Esophagus squamous epithelium (tissue), 5 donors: ENCODE data around the gene CELSR1. TPM values are rescaled to one million over a fixed set of nuclear protein-coding genes. Genes with fewer than 3 reads are reported as not detected.
A peak's percentile ranks its signal among the peaks of the same experiment; 100 is the strongest.

Experiments
- DNase-seq: peaks from one replicate; lab custom pipeline; 2025; lab: John Stamatoyannopoulos, UW
- H3K27ac ChIP-seq, 4 donors: fragments of 200-600 bp; sonication (generic); one replicate each; pipeline ENCODE4 v1.5.1; 2016 to 2019; ENCODE audit warnings: mild to moderate bottlenecking in 1 of 4
- H3K27me3 ChIP-seq, 4 donors: fragments of 200-600 bp; sonication (generic); 1 replicate in 3 of 4; 2 replicates in 1 of 4; pipeline versions ENCODE4 v1.5.1 to v1.6.0; 2017 to 2021; ENCODE audit warnings: antibody characterized with exemption in 1 of 4
- H3K36me3 ChIP-seq, 3 donors: fragments of 200-600 bp; sonication (generic); one replicate each; pipeline ENCODE4 v1.5.1; 2016 to 2019
- H3K4me1 ChIP-seq, 3 donors: fragments of 200-600 bp; sonication (generic); one replicate each; pipeline ENCODE4 v1.5.1; 2017 to 2019
- H3K4me3 ChIP-seq, 4 donors: fragments of 200-600 bp; sonication (generic); 1 replicate in 3 of 4; 2 replicates in 1 of 4; pipeline ENCODE4 v1.5.1; 2016 to 2019; ENCODE audit warnings: mild to moderate bottlenecking in 2 of 4, moderate library complexity in 1 of 4
- H3K9me3 ChIP-seq, 3 donors: fragments of 200-600 bp; sonication (generic); one replicate each; pipeline ENCODE4 v1.5.1; 2016 to 2019
- CTCF ChIP-seq, 6 experiments: fragments of 450-650 bp in 4 of 6; fragments of 200-600 bp in 2 of 6; sonication (generic) in 2 of 6; IDR thresholded peaks; one replicate each; pipeline ENCODE4 v1.5.1; 2016 to 2019; ENCODE audit warnings: antibody characterized with exemption in 6 of 6, mild to moderate bottlenecking in 4 of 6, moderate library complexity in 4 of 6
- POLR2A ChIP-seq, 4 donors: fragments of 450-650 bp; IDR thresholded peaks; one replicate each; pipeline ENCODE4 v1.6.1; 2017; ENCODE audit warnings: antibody characterized with exemption in 4 of 4, mild to moderate bottlenecking in 4 of 4, moderate library complexity in 3 of 4
- WGBS, 2 donors: methylation state at CpG; one replicate each; pipeline ENCODE4 v1.1.5; 2018; 5-methylcytosine and 5-hydroxymethylcytosine counted together
- intact Hi-C: fragments of 100-400 bp; cut with DNase I; formaldehyde crosslinking; loops from one replicate; pipeline ENCODE4 v1.15.0; 2022
- total RNA-seq, 4 donors: library from RNA; depleted of rRNA; stranded (reverse); fragments of >200 nt; gene quantifications; one replicate each; pipeline ENCODE4 v1.1.0, GENCODE V29; 2016
- donor health status: DM: yes; HTN: yes; CAD: no.

CELSR1 gene
- total RNA-seq, 4 donors from 2014 or later = 38.7 to 50.6 (median 43.7) TPM

DNA sequence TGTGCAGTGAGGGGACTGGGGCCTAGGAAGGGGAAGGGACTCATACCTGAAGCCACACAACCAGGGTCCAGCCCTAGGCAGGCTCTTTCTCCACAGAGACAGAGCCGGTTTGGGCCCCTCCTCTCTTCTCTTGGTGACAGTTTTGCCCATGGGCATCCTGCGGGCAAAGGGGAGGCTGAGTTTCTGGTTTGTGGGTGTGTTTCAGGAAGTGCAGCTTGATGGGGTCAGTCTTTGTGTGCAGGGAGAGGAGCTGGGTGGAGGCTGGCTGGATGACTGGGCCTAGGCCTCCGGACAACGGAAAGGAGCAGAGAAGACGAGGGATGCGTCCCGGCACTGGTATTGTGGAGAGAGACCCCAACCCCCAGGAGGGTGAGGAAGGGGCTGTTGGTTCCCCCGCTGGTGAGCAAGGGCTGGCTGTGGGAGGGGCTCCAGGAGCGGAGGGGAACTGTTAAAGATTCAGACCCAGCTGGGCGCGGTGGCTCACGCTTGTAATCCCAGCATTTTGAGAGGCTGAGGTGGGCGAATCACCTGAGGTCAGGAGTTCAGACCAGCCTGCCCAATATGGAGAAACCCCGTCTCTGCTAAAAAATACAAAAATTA lies 23.4 kb upstream of the CELSR1 start:
- Histone ChIP-seq H3K27me3 (no peaks in the 10 kb centered on the region), H3K4me3 (no peak overlapping the region), H3K36me3 (no peaks in the 10 kb centered on the region), H3K9me3 (no peaks in the 10 kb centered on the region), H3K27ac (peak overlapping the region in 2 of 4 donors; percentile 9 to 13), H3K4me1 (peaks cover 19 to 64% (median 31%) of the 10 kb centered on the region in 3 donors)
- 81 to 94% methylated on average over 9 to 10 of the region's 14 CpGs for WGBS, 2 donors
- no peak for DNase-seq
- intact Hi-C loops = no loop called here
- TF ChIP-seq CTCF (IDR thresholded peaks at IDR 0.05) (no peak), POLR2A (IDR thresholded peaks at IDR 0.05) (no peak)

DNA sequence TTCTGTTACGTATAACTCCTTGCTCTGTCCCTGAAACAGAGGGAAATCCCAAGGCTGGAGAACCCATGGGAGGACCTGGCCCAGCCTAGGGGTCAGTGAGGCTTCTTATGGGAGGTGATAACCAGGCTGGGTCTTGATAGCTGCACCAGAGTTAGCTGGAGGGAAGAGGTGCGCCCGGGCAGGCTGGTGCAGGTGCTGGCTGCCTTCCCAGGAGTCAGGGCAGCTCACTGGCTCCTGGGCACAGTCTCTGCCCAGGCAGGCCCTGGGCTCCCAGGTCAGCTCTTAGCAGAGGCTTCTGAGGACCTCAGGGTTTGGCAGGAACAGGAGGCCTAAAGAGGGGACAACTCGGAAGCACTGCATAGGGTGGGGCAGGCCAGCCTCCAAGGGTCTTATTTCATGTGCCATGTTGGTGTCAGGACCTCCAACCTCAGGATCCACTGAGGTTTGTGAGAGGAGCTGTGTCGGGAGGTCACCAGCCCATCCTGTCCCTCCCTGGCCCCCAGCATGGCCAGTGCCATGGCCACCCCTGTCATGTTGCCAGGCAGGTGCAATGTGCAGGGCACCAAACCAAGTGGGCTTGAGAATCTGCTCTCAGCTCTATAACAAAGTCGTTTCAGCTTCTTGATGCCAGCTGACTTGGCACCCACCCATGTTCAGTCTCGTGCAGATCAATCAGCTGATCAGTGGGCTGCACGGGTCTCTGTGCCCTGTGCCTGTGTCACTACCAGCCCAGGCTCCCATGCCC lies 20.5 kb upstream of the CELSR1 start:
- no peaks in the 10 kb centered on the region for H3K27me3 ChIP-seq

DNA sequence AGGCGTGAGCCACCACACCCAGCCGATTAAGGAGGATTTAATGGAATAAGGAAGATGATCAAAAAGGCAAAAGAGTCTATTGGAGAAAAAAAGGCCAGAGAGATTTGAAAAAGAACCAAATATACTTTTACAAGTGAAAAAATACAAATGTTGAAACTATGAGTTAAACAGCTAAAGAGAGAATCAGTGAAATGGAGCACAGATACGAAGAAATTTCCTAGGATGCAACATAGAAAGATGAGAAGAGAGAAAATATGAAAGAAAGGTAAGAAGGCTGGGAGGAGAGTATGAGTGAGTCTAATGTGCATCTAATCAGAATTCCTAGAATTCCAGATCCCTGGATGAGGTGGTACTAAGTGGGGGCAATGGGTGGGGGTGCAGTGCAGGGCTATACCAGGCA lies 19.4 kb upstream of the CELSR1 start:
- Histone ChIP-seq H3K27me3 (no peaks in the 10 kb centered on the region), H3K4me3 (no peak overlapping the region), H3K36me3 (no peaks in the 10 kb centered on the region), H3K4me1 (peaks cover 6 to 54% (median 20%) of the 10 kb centered on the region in 3 donors), H3K9me3 (peaks cover 0 to 8% (median 0%) of the 10 kb centered on the region in 3 donors), H3K27ac (no peak overlapping the region)
- intact Hi-C loops = no loop called here
- no peak for DNase-seq
- 88 to 89% methylated on average over 3 of the region's 3 CpGs for WGBS, 2 donors
- TF ChIP-seq POLR2A (IDR thresholded peaks at IDR 0.05) (no peak), CTCF (IDR thresholded peaks at IDR 0.05) (no peak)

More for the DNA sequence above, 20.5 kb upstream of the CELSR1 start:
- Histone ChIP-seq H3K36me3 (no peaks in the 10 kb centered on the region), H3K9me3 (peaks cover 0 to under 1% (median 0%) of the 10 kb centered on the region in 3 donors), H3K4me1 (peaks cover 6 to 64% (median 20%) of the 10 kb centered on the region in 3 donors), H3K4me3 (no peak overlapping the region), H3K27ac (peak overlapping the region in 3 of 4 donors; percentile 60 to 75 (median 62))
- DNase-seq = no peak
- 38 to 49% methylated on average over 3 to 6 of the region's 8 CpGs for WGBS, 2 donors
- intact Hi-C loops = no loop called here
- TF ChIP-seq CTCF (IDR thresholded peaks at IDR 0.05) = no peak
- no peak for TF ChIP-seq POLR2A (IDR thresholded peaks at IDR 0.05)

- Histone ChIP-seq H3K27me3 (no peaks in the 10 kb centered on the region), H3K36me3 (no peaks in the 10 kb centered on the region), H3K4me3 (no peak overlapping the region), H3K9me3 (peaks cover 0 to 8% (median 0%) of the 10 kb centered on the region in 3 donors), H3K27ac (no peak overlapping the region), H3K4me1 (peaks cover 0 to 54% (median 19%) of the 10 kb centered on the region in 3 donors)
- DNase-seq = no peak
- 93 to 100% methylated on average over 2 to 4 of the region's 4 CpGs for WGBS, 2 donors
- TF ChIP-seq POLR2A (IDR thresholded peaks at IDR 0.05) = no peak
- TF ChIP-seq CTCF (IDR thresholded peaks at IDR 0.05) = no peak
- intact Hi-C loops = no loop called here
These were observed 15.8 kb upstream of the CELSR1 start for GRCh38 chr22:46553189-46553588.

- Histone ChIP-seq H3K4me3 (no peak overlapping the region), H3K27me3 (no peaks in the 10 kb centered on the region), H3K4me1 (peaks cover 11 to 54% (median 22%) of the 10 kb centered on the region in 3 donors), H3K9me3 (peaks cover 0 to 8% (median 0%) of the 10 kb centered on the region in 3 donors), H3K36me3 (no peaks in the 10 kb centered on the region), H3K27ac (no peak overlapping the region)
- intact Hi-C loops = no loop called here
- DNase-seq = no peak
- no peak for TF ChIP-seq CTCF (IDR thresholded peaks at IDR 0.05)
- TF ChIP-seq POLR2A (IDR thresholded peaks at IDR 0.05) = no peak
- WGBS, 2 donors = 82 to 91% methylated on average over 4 to 6 of the region's 12 CpGs
These were observed 14.6 kb upstream of the CELSR1 start for GRCh38 chr22:46551996-46552395.
